ENCODE data around the gene CBFA2T2.

Gene CBFA2T2

DNA sequence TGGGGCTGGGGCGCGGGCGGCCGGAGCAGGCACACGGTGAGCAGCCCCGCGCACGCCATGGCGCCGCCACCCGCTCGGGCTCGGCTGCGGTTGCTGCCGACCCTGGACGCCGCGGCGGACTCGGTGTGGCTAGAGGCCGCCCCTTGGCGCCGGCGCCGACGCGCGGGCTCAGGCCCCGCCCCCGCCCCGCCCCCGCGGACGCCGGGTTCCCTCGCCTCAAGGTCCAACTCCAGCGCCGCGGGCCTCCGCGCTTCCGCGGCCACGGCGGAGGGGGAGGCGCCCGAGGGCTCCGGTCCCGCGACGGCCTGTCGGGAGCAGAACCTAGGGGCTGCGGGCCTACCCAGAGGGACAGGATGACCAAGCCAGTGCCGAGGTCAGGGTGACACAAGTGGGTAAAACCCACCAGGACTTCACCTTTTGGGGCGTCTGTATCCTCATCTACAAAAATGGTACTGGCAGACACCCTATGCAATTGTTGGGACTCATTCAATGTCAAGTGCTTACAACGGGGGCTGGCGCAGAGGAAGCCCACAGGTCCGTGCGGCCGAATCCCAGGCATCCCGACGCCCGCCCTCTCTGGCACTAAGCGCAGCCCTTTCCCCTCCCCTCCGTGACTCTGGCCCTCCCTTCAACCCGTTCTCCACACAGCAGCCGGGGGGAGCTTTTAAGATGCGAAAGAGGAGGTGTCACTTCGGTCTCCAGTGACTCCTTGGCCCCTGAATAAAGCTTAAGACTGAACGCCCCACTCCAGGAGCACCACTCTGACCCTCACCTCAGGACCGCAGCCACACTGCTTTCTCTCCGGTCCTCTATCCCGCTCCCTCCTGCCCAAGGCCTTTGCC is 184.6 kb downstream of the CBFA2T2 start, which contains the start of gene NECAB3:
Gene NECAB3 (minus strand): TSS at position 135 of the 842 bp plus-strand sequence. CDS start 76 bp downstream, at position 59.
- Mint-ChIP-seq H3K27ac (peak within 1 kb of the TSS; percentile 77), H3K4me3 (peak within 1 kb of the TSS; percentile 95), H3K9me3 (no peaks in the 10 kb centered on the region), H3K36me3 (ENCODE audit: low read depth) (peaks cover 36% of the 10 kb centered on the region), H3K27me3 (ENCODE audit: low read depth) (no peaks in the 10 kb centered on the region), H3K4me1 (ENCODE audit: low read depth) (peaks cover 48% of the 10 kb centered on the region)

DNA sequence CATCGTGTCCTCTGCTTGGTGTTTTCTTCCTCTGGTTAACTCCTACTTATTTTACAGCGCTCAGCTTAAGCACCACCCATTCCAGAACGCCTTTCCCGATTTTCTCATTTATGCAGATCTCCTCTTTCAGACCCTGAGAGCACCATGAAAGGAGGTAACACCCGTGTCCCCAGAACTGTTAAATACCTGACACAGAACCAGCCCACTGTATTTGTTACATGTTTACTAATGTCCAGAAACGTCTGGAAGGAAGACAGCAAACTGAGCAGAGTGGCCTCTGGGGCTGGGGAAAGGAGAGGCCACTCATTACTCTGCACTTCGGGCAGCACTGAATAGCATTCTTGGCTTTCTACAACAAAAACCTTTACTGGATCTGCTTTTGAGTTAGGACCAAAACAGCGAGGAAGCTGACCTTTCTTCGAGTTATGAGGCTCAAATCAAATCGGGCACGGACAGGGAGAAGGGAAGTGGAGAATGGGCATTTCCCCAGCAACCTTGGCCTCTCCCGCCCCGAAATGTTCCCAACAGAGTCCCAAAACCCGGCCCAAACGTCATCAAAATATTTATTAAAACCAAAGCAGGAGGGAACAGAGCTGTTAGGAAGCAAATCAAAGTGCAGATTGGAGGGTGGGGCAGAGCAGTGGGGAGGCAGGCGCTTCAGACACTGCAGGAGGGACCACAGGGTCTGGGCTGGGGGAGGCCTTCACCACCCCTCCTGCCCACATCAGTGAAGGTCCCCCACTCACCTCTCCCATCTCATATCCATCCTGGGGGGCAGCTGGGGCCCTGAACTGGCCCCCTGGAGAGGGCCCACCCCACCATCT is 185.5 kb downstream of the CBFA2T2 start:
- H3K4me1 Mint-ChIP-seq (ENCODE audit: low read depth): peaks cover 50% of the 10 kb centered on the region

GRCh38 chr20:33676121-33676520 is 186.2 kb downstream of the CBFA2T2 start:
- H3K4me3 Mint-ChIP-seq: no peak overlapping the region

More for the DNA sequence above, 185.5 kb downstream of the CBFA2T2 start:
- H3K27me3 Mint-ChIP-seq (ENCODE audit: low read depth): no peaks in the 10 kb centered on the region
- H3K9me3 Mint-ChIP-seq: no peaks in the 10 kb centered on the region
- H3K4me3 Mint-ChIP-seq: peak overlapping the region; percentile 75
- H3K27ac Mint-ChIP-seq: peak overlapping the region; percentile 76
- peaks cover 31% of the 10 kb centered on the region for H3K36me3 Mint-ChIP-seq (ENCODE audit: low read depth)

GRCh38 chr20:33676652-33677645 is 187.1 kb downstream of the CBFA2T2 start:
- H3K27me3 Mint-ChIP-seq (ENCODE audit: low read depth): no peaks in the 10 kb centered on the region
- peak overlapping the region; percentile 41 for H3K27ac Mint-ChIP-seq
- H3K4me1 Mint-ChIP-seq (ENCODE audit: low read depth): peaks cover 61% of the 10 kb centered on the region
- H3K4me3 Mint-ChIP-seq: no peak overlapping the region
- H3K36me3 Mint-ChIP-seq (ENCODE audit: low read depth): peaks cover 31% of the 10 kb centered on the region
- H3K9me3 Mint-ChIP-seq: no peaks in the 10 kb centered on the region

More at GRCh38 chr20:33676121-33676520, 186.2 kb downstream of the CBFA2T2 start:
- H3K4me1 Mint-ChIP-seq (ENCODE audit: low read depth): peaks cover 58% of the 10 kb centered on the region
- H3K27ac Mint-ChIP-seq: peak overlapping the region; percentile 57
- H3K36me3 Mint-ChIP-seq (ENCODE audit: low read depth): peaks cover 30% of the 10 kb centered on the region
- no peaks in the 10 kb centered on the region for H3K9me3 Mint-ChIP-seq
- H3K27me3 Mint-ChIP-seq (ENCODE audit: low read depth): no peaks in the 10 kb centered on the region

GRCh38 chr20:33677991-33678702 is 188.3 kb downstream of the CBFA2T2 start:
- Mint-ChIP-seq H3K27ac (peak overlapping the region; percentile 61), H3K9me3 (no peaks in the 10 kb centered on the region), H3K27me3 (ENCODE audit: low read depth) (no peaks in the 10 kb centered on the region), H3K36me3 (ENCODE audit: low read depth) (peaks cover 34% of the 10 kb centered on the region), H3K4me3 (peak overlapping the region; percentile 55), H3K4me1 (ENCODE audit: low read depth) (peaks cover 64% of the 10 kb centered on the region)

DNA sequence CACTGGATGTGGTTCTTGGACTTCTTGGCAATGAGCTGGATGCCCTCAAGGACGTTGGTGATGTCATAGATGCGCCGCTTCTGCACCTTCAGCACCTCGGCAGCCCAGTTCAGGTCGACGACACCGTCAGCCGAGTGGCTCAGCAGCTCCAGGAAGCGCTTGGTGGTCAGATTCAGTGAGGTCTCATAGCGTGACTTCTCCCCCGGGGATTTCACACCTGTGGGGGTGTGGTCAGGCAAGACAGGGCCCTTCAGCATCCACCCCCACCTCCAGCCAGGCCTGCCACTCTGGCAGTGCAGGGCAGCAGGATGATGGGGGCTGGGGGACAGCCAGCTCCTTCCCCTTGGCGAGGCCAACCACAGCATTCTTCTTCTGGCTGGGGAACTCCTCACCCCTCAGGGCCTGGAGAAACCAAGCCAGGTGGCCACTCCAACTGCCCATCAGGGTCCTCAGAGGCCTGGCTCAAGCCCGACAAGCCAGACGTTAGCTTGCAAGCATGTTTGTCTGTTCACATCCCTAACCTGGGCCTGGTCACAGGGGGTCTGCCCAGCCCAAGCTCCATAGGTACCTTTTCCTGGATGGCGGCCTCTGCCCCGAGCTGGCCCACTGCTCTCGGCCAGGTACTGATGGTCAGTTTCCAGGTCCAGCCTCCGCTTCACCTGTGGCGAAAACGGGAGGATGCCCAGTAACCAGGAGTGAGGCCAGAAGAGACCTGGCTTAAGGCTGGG is 190.0 kb downstream of the CBFA2T2 start:
- H3K4me1 Mint-ChIP-seq (ENCODE audit: low read depth): peaks cover 67% of the 10 kb centered on the region
- H3K9me3 Mint-ChIP-seq: no peaks in the 10 kb centered on the region
- peaks cover 33% of the 10 kb centered on the region for H3K36me3 Mint-ChIP-seq (ENCODE audit: low read depth)
- H3K27me3 Mint-ChIP-seq (ENCODE audit: low read depth): no peaks in the 10 kb centered on the region
- peak overlapping the region; percentile 55 for H3K4me3 Mint-ChIP-seq
- H3K27ac Mint-ChIP-seq: peak overlapping the region; percentile 91

- no peaks in the 10 kb centered on the region for H3K27me3 Mint-ChIP-seq (ENCODE audit: low read depth)
- H3K36me3 Mint-ChIP-seq (ENCODE audit: low read depth): peaks cover 32% of the 10 kb centered on the region
- H3K9me3 Mint-ChIP-seq: no peaks in the 10 kb centered on the region
- peak overlapping the region; percentile 91 for H3K27ac Mint-ChIP-seq
- peaks cover 65% of the 10 kb centered on the region for H3K4me1 Mint-ChIP-seq (ENCODE audit: low read depth)
- H3K4me3 Mint-ChIP-seq: peak overlapping the region; percentile 40
Observed at GRCh38 chr20:33680686-33681085, 190.8 kb downstream of the CBFA2T2 start.

DNA sequence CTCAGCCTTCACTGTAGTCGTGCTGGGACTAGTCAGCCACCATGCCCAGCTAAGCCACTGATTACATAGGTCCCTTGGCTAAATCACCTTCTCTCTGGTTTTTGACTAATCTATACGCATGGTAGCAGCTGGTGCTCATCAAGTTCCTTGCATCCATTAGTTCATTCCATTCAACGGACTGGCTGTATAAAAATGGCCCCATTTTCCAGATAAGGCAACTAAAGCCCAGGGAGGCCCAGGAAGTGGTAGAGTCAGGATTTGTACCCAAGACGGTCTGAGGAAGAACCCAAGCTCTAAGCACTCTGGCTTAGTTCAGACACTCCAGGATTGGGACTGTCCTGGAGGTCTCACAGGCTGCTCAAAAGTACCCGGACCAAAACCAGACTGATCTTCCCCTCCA is 191.4 kb downstream of the CBFA2T2 start:
- Mint-ChIP-seq H3K27ac (peak overlapping the region; percentile 91), H3K4me1 (ENCODE audit: low read depth) (peaks cover 61% of the 10 kb centered on the region), H3K9me3 (no peaks in the 10 kb centered on the region), H3K4me3 (peak overlapping the region; percentile 40), H3K36me3 (ENCODE audit: low read depth) (peaks cover 29% of the 10 kb centered on the region), H3K27me3 (ENCODE audit: low read depth) (no peaks in the 10 kb centered on the region)

DNA sequence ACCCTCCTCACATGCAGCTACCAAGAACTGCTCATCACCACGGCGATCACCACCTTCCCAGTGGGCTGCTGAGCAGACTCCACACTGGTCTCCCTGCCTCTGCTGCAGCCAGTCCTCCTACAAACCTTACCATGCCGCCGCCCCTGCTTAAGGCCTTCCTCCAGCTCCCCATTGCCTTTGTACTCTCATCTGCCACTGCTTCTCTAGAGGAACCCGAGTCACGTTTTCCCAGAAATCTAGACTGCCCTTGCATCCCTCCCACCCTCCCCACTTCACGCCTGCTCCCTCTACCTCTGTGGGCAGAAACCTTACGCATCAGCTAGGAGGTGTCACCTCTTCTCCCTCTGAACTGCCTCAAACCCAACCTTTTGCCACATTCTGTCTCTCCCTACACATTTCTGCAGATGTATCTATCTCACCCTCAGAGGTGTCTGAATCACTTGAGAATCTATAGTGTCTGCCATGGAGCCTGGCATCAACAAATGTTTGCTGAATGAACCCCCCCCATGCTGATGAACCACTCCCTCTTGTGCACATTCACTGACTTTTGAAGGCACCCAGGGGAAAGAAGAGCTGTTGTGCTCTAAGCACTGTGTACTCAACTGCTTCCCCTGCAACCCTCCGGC is 191.9 kb downstream of the CBFA2T2 start:
- H3K36me3 Mint-ChIP-seq (ENCODE audit: low read depth): peaks cover 26% of the 10 kb centered on the region
- no peaks in the 10 kb centered on the region for H3K27me3 Mint-ChIP-seq (ENCODE audit: low read depth)
- peak overlapping the region; percentile 91 for H3K27ac Mint-ChIP-seq
- H3K4me1 Mint-ChIP-seq (ENCODE audit: low read depth): peaks cover 63% of the 10 kb centered on the region
- H3K9me3 Mint-ChIP-seq: no peaks in the 10 kb centered on the region
- peak overlapping the region; percentile 72 for H3K4me3 Mint-ChIP-seq

DNA sequence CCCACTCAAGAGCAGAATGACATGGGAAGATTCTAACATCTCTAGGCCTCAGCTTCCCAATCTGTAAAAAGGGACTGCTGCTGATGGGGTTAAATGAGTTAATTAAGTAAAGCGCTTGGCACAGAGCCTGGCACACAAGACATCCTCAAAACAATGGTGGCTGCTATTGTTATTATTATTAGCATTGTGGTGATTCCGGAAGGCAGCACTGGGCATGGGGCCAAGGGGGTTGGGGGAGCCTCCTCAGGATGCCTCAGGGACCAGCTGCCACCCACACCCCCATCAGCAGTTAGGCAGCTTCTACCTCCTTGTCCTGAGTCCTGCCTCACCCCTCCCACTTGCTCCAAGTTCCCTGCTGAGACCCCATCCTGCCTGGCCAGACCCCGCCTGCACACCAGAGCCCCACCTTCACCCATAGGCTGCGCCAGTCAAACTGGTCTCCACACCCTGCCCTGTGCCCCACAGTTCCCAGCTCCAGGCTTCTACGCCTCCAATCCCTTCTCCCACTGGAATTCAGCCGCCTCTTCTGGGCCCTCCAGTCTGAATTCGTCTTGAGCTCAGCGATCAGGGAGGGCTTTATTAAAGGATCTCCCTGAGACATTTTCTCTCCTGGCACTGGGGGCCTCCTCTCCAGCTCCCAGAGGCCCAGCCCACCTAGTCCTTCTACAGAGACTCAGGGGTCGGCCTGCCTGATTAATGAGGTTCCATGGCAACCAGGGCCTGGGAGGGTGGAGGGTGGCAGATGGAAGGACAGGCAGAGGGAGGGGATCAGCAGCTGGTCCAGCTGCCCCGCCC is 194.8 kb downstream of the CBFA2T2 start:
- peak overlapping the region; percentile 92 for H3K4me3 Mint-ChIP-seq
- peaks cover 72% of the 10 kb centered on the region for H3K4me1 Mint-ChIP-seq (ENCODE audit: low read depth)
- no peaks in the 10 kb centered on the region for H3K27me3 Mint-ChIP-seq (ENCODE audit: low read depth)
- peaks cover 14% of the 10 kb centered on the region for H3K36me3 Mint-ChIP-seq (ENCODE audit: low read depth)
- H3K9me3 Mint-ChIP-seq: no peaks in the 10 kb centered on the region
- H3K27ac Mint-ChIP-seq: peak overlapping the region; percentile 91

DNA sequence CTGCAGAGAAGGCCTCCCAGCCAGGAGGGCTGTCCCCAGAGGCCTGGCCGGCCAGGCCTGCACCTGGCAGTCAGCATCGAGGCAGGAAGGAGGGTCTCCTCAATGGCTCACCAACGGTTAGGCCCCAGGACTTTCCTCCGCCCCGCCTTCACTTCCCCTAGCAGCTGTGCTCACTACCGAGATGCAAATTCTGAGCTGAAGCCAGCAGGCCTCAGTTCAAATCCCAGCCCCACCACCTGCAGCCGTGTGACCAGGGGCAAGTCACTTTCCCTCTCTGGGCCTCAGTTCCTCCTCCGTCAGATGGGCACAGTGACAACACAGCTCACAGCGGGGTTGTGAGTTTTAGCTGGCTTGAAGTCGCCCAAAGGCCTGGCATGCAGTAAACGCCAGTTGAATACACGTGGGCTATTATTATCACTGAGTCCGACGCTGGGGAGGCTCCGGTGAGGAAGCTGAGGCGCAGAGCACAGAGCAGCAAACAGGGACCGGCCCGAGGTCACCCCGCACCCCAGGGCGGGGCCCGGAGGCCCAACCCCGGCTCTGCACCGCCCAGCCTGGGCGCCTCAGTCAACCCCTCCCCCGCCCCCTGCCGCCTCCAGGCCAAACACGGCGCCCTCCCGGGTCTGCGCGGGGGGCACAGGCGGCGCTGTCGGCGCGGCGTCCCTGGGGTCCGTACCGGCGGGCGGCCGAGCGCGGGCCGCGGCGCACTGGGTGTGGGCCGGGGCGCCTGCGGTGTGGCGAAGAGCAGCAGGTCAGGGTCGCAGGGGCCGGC is 195.6 kb downstream of the CBFA2T2 start:
- H3K27me3 Mint-ChIP-seq (ENCODE audit: low read depth): no peaks in the 10 kb centered on the region
- H3K4me1 Mint-ChIP-seq (ENCODE audit: low read depth): peaks cover 72% of the 10 kb centered on the region
- peak overlapping the region; percentile 92 for H3K4me3 Mint-ChIP-seq
- H3K9me3 Mint-ChIP-seq: no peaks in the 10 kb centered on the region
- H3K36me3 Mint-ChIP-seq (ENCODE audit: low read depth): peaks cover 13% of the 10 kb centered on the region
- peak overlapping the region; percentile 91 for H3K27ac Mint-ChIP-seq

All from T-helper 1 cell treated with Interleukin-12 subunit alpha and Interleukin-12 subunit beta and Interleukin-4 antibody, amounts not matched to agents 30 μg/mL and 1 μg/mL, for 36 hours (primary cell).